Cardiac muscle cell (in vitro differentiated cells and primary cell): ENCODE results near the gene SSRP1. TPM values are rescaled to one million over a fixed set of nuclear protein-coding genes. Genes with fewer than 3 reads are reported as not detected.

Experiments
- DNase-seq, 2 donors: peaks; one replicate each; pipeline versions ENCODE4 v3.0.0 to v3.0.0-alpha.2; 2010 to 2017; ENCODE audit warnings: low read depth in 1 of 2, low spot score in 1 of 2
- H3K27ac ChIP-seq: fragments of 200-600 bp; sonication (generic); 2 replicates; pipeline ENCODE4 v1.5.1; 2016
- H3K27me3 ChIP-seq: fragments of 200-600 bp; sonication (generic); 2 replicates; pipeline ENCODE4 v1.6.0; 2016; ENCODE audit warnings: control low read depth
- H3K36me3 ChIP-seq: fragments of 200-600 bp; sonication (generic); 2 replicates; pipeline ENCODE4 v1.5.1; 2016; ENCODE audit warnings: control low read depth
- H3K4me1 ChIP-seq: fragments of 200-600 bp; sonication (generic); 2 replicates; pipeline ENCODE4 v1.8.1; 2017; ENCODE audit warnings: low read depth, mild to moderate bottlenecking, mixed run types
- H3K4me3 ChIP-seq: fragments of 200-600 bp; sonication (generic); 2 replicates; pipeline ENCODE4 v1.5.1; 2016; ENCODE audit warnings: mild to moderate bottlenecking
- H3K9me3 ChIP-seq: fragments of 200-600 bp; sonication (generic); 2 replicates; pipeline ENCODE4 v1.5.1; 2017; ENCODE audit warnings: low read depth, mild to moderate bottlenecking, control low read depth
- polyA plus RNA-seq: library from polyadenylated mRNA; unstranded; fragments of >200 nt; fragmentation: Nextera tagmentation; extraction: Ambion mirVana; gene quantifications from 2 replicates; pipeline ENCODE4 v1.2.1, GENCODE V29; 2016
- total RNA-seq: library from RNA; depleted of rRNA; stranded (reverse); fragments of >200 nt; gene quantifications from 2 replicates; pipeline ENCODE4 v1.2.3, GENCODE V29; 2016
- TF ChIP-seq, protein P1 (sequence below): IDR thresholded peaks from 2 replicates; pipeline ENCODE4 v1.5.1; 2012; ENCODE audit warnings: low read depth, mild to moderate bottlenecking, low read length

SSRP1 gene
- total and polyA plus RNA-seq, 2 experiments from 2014 or later, result 87.0 to 180 TPM

DNA sequence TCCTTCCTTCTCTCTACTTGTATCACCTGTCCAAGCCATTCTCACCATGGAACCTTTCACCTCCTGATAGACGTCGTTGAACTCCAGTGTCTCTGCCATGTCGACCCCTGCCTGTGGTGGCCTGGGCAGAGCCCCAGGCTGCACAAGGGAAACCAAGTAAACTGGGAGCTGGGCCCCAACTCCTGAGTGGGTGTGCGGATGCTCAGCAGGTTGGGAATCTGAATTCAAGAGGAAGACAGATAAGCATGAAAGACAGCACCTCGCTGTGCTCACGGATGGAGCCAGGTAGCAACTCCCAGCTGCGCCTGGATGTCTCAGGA, 709 bp downstream of the SSRP1 start:
- Histone ChIP-seq H3K27me3 (no peaks in the 10 kb centered on the region), H3K36me3 (peaks cover 24% of the 10 kb centered on the region), H3K9me3 (no peaks in the 10 kb centered on the region), H3K4me1 (peaks cover 11% of the 10 kb centered on the region), H3K4me3 (peak overlapping the region; percentile 83), H3K27ac (peak overlapping the region; percentile 88)
- no peak for DNase-seq
- TF ChIP-seq, protein P1, sequence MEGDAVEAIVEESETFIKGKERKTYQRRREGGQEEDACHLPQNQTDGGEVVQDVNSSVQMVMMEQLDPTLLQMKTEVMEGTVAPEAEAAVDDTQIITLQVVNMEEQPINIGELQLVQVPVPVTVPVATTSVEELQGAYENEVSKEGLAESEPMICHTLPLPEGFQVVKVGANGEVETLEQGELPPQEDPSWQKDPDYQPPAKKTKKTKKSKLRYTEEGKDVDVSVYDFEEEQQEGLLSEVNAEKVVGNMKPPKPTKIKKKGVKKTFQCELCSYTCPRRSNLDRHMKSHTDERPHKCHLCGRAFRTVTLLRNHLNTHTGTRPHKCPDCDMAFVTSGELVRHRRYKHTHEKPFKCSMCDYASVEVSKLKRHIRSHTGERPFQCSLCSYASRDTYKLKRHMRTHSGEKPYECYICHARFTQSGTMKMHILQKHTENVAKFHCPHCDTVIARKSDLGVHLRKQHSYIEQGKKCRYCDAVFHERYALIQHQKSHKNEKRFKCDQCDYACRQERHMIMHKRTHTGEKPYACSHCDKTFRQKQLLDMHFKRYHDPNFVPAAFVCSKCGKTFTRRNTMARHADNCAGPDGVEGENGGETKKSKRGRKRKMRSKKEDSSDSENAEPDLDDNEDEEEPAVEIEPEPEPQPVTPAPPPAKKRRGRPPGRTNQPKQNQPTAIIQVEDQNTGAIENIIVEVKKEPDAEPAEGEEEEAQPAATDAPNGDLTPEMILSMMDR, result no peak

DNA sequence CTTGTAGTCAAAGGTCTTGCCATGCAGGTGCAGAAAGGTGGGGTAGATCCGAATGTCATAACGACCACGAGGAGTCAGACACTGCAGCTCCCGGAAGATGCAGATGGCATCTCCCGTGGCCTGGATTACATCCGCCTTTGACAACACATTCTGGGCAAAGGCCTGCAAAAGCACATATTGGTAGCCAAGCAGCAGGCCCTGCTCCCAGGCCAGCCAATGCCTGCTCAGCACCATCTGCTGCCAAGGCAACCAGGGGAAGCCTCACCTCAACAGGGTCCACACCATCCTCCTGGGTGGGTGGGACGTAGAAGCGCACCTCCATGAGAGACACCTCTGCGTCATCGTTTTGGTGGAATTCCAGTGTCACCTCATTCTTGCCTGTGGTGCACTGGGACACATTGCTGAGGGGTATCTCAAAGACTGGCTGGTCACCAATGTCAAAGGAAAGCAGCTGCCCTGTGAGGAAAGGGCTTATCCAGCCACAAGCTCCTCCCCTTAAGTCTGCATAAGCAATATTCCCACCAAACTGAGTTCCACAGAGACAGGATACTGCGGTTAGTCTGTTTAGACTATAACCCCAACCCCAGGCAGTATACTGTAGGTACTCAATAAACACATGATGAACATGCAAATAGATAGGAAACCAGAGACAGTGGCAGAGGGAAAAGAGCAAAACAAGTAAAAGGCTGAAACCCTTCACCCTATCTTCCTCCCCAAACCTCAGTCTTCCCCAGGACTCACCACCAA, 2.8 kb downstream of the SSRP1 start:
- no peak for DNase-seq
- Histone ChIP-seq H3K36me3 (peaks cover 37% of the 10 kb centered on the region), H3K27ac (no peak overlapping the region), H3K27me3 (no peaks in the 10 kb centered on the region), H3K4me1 (peaks cover 9% of the 10 kb centered on the region), H3K9me3 (no peaks in the 10 kb centered on the region), H3K4me3 (no peak overlapping the region)
- TF ChIP-seq, protein P1, result no peak

DNA sequence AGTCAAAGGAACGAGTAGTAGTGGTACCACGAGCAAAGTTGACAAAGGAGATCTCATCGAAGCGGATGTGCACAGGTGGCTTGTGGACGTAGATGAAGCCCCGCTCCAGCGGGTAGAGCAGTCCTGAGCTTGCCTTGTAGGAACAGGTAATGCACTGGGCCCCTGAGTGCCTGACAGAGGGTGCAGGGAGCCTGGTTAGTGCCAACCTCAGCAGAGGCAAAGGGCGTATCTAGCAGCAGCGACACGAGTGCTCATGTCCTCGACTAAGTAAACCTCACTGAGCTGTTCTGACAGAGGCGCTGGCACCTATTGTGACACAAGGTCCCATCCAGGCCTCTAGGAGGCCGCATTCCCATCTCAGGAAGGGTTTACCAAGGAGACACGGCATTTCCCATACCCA, 4.0 kb downstream of the SSRP1 start:
- no peaks in the 10 kb centered on the region for H3K27me3 ChIP-seq
- H3K27ac ChIP-seq, result no peak overlapping the region
- TF ChIP-seq, protein P1, result no peak
- no peak overlapping the region for H3K4me3 ChIP-seq
- DNase-seq, result no peak
- no peaks in the 10 kb centered on the region for H3K9me3 ChIP-seq
- H3K4me1 ChIP-seq, result peaks cover 7% of the 10 kb centered on the region
- peaks cover 48% of the 10 kb centered on the region for H3K36me3 ChIP-seq

DNA sequence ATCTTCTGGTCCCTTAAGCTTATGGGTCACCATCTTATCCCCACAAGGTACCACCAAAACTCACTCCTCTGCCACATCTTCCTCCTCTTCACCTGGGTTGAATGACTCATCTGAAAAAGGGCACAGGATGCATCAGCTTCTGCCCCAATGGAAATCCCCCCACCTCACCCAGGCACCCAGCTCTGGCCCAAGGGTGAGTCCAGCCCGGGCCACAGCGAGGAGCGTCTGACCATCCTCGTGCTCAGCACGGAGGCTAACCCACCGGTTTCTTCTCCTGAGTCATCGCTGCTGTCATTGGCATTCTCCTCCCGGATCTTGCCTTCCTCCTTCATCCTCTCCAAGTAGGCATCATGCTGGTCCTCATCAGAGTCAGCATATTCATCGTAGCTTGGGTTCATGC, 5.7 kb downstream of the SSRP1 start:
- no peak for DNase-seq
- Histone ChIP-seq H3K36me3 (peaks cover 48% of the 10 kb centered on the region), H3K27me3 (no peaks in the 10 kb centered on the region), H3K27ac (no peak overlapping the region), H3K9me3 (no peaks in the 10 kb centered on the region), H3K4me3 (no peak overlapping the region), H3K4me1 (peaks cover 10% of the 10 kb centered on the region)
- TF ChIP-seq, protein P1, result no peak

DNA sequence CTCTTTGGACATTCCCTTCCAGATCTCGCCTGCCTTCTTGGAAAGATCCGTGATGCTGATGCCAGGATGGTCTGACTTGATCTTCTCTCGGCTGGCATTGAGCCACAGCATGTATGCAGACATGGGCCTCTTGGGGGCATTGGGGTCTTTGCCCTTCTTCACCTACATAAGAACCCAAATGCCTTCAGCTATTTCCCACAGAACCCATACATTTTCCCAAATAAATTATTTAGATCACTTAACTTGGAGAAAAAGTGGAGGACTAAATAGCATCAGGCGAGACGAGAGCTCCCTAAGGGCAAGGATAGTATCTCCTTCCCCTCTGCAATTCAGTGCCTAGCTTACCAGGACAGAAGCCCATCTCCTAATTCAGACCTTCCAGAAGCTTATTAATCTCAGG, 8.0 kb downstream of the SSRP1 start:
- no peaks in the 10 kb centered on the region for H3K9me3 ChIP-seq
- peaks cover 15% of the 10 kb centered on the region for H3K4me1 ChIP-seq
- peaks cover 48% of the 10 kb centered on the region for H3K36me3 ChIP-seq
- H3K27ac ChIP-seq, result no peak overlapping the region
- TF ChIP-seq, protein P1, result no peak
- H3K27me3 ChIP-seq, result no peaks in the 10 kb centered on the region
- H3K4me3 ChIP-seq, result no peak overlapping the region
- no peak for DNase-seq
